D721Med (cell line): ENCODE data around the gene AARS2.
A peak's percentile ranks its signal among the peaks of the same experiment; 100 is the strongest.
"Not testable (repeated sequence)": the region's sequence is repeated elsewhere in the genome, so short reads cannot be mapped to it uniquely, and the experiment has no call there.

ENCODE experiments used
- DNase-seq: peaks from one replicate; pipeline ENCODE4 v3.0.0; 2011; ENCODE audit warnings: low spot score; ENCODE audit not compliant: insufficient read length
- FAIRE-seq: peaks from 2 replicates; lab custom pipeline; 2011; peaks lifted over from hg19 to GRCh38; lab: Jason Lieb, UNC
- CTCF ChIP-seq: IDR thresholded peaks from 2 replicates; pipeline ENCODE4 v1.5.1; 2012; ENCODE audit warnings: mild to moderate bottlenecking, control low read depth; ENCODE audit not compliant: insufficient read depth; ENCODE audit errors: missing control alignments

Gene AARS2

GRCh38 chr6:44338228-44339122 lies 25.3 kb upstream of the AARS2 start:
- peak; percentile 89 for TF ChIP-seq CTCF
- DNase-seq: peak; percentile 35
- no peak for FAIRE-seq

- TF ChIP-seq CTCF: no peak
- FAIRE-seq (no peak), DNase-seq (no peak)
Observed at GRCh38 chr6:44335631-44336030, 22.5 kb upstream of the AARS2 start.

GRCh38 chr6:44333942-44334341 lies 20.8 kb upstream of the AARS2 start:
- FAIRE-seq (no peak), DNase-seq (no peak)
- no peak for TF ChIP-seq CTCF

- FAIRE-seq: no peak
- no peak for TF ChIP-seq CTCF
- no peak for DNase-seq
Observed at GRCh38 chr6:44333273-44333919, 20.2 kb upstream of the AARS2 start.

- FAIRE-seq: no peak
- TF ChIP-seq CTCF: no peak
- no peak for DNase-seq
Observed at GRCh38 chr6:44332585-44332984, 19.4 kb upstream of the AARS2 start.

- FAIRE-seq: no peak
Observed at GRCh38 chr6:44329858-44330257, 16.7 kb upstream of the AARS2 start.

GRCh38 chr6:44328203-44328602 lies 15.1 kb upstream of the AARS2 start:
- not testable (repeated sequence) for FAIRE-seq

More at GRCh38 chr6:44329858-44330257, 16.7 kb upstream of the AARS2 start:
- no peak for TF ChIP-seq CTCF
- DNase-seq: no peak

More at GRCh38 chr6:44328203-44328602, 15.1 kb upstream of the AARS2 start:
- not testable (repeated sequence) for DNase-seq
